Neural cell (in vitro differentiated cells): ENCODE data around the gene SLC38A11.

Experiments used
- EZH2 ChIP-seq: fragments of 200-600, 300-800 bp; shearing (Covaris generic), sonication (generic); IDR thresholded peaks from 2 replicates; pipeline ENCODE4 v1.6.1; 2014; ENCODE audit warnings: antibody characterized with exemption, low read length, borderline replicate concordance, mild to moderate bottlenecking; ENCODE audit not compliant: insufficient read depth, poor library complexity, severe bottlenecking
- POLR2AphosphoS5 ChIP-seq: IDR thresholded peaks from 2 replicates; pipeline ENCODE4 v1.6.1; 2012
- TAF1 ChIP-seq: IDR thresholded peaks from 2 replicates; pipeline ENCODE4 v1.6.1; 2012; ENCODE audit warnings: low read depth
- TF ChIP-seq, protein P1 (sequence below): fragments of 450-650 bp; IDR thresholded peaks from 2 replicates; pipeline ENCODE4 v1.5.1; 2014; ENCODE audit warnings: antibody characterized with exemption, mild to moderate bottlenecking, moderate library complexity; ENCODE audit not compliant: poor library complexity, severe bottlenecking

DNA sequence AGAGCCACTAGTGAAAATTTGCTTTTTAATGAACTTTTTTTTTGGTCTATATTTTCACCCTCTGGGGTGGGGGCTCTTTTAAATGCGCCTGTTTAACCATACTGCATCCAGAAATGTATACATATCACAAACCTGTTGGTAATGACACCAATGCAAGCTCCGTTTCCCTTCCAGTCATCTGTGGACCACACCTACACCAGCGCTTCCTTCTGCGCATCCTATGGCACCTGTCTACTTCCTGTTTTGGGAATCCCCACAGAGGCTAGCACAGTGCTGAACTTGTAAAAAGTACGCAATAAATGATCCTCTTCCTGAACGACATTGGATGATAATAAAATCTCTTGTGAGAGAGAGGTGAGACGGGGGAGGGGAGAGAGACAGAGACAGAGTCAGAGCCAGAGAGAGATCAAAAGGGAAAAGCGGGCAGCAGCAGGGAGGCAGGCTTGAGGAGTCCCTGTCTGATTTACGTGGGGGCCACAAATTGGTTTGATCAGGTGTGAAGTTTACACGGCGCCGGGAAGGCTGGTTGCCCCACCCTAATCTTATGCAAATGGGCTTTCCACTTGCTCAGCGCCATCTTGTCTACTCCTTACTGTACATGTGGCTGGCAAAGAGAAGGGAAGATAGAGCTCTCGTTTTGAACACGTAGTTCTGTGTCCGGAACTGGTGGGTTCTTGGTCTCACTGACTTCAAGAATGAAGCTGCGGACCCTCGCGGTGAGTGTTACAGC, 38.1 kb upstream of the SLC38A11 start:
- no peak for TF ChIP-seq EZH2
- TF ChIP-seq TAF1: no peak
- TF ChIP-seq, protein P1, sequence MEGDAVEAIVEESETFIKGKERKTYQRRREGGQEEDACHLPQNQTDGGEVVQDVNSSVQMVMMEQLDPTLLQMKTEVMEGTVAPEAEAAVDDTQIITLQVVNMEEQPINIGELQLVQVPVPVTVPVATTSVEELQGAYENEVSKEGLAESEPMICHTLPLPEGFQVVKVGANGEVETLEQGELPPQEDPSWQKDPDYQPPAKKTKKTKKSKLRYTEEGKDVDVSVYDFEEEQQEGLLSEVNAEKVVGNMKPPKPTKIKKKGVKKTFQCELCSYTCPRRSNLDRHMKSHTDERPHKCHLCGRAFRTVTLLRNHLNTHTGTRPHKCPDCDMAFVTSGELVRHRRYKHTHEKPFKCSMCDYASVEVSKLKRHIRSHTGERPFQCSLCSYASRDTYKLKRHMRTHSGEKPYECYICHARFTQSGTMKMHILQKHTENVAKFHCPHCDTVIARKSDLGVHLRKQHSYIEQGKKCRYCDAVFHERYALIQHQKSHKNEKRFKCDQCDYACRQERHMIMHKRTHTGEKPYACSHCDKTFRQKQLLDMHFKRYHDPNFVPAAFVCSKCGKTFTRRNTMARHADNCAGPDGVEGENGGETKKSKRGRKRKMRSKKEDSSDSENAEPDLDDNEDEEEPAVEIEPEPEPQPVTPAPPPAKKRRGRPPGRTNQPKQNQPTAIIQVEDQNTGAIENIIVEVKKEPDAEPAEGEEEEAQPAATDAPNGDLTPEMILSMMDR: no peak
- TF ChIP-seq POLR2AphosphoS5: no peak
